SK-N-SH (cell line): ENCODE measurements around the gene CFAP206. TPM values are rescaled to one million over a fixed set of nuclear protein-coding genes. Genes with fewer than 3 reads are reported as not detected.
A peak's percentile ranks its signal among the peaks of the same experiment; 100 is the strongest.

Experiments used
- CTCF ChIA-PET: fragments of 300-600, 350-600 bp; formaldehyde crosslinking; extraction: SDS; loops from one replicate; lab custom pipeline; 2021; lab: Yijun Ruan, JAX
- POLR2A ChIA-PET: fragments of 350-600 bp; sonication (Branson Sonifier 250); formaldehyde crosslinking; extraction: SDS; loops from one replicate; lab custom pipeline; 2020; ENCODE audit warnings: antibody characterized with exemption, inconsistent platforms; lab: Yijun Ruan, JAX
- DNase-seq: peaks from one replicate; pipeline ENCODE4 v3.0.0; 2012
- H2AFZ ChIP-seq: fragments of 200-600 bp; sonication (generic); 2 replicates; pipeline ENCODE4 v1.8.1; 2016; ENCODE audit warnings: antibody characterized with exemption, mild to moderate bottlenecking, low read depth
- H3F3A ChIP-seq: fragments of 200-600 bp; sonication (generic); replicated peaks from 2 replicates; pipeline ENCODE3; 2016; ENCODE audit warnings: antibody characterized with exemption, mild to moderate bottlenecking; ENCODE audit not compliant: insufficient read depth
- H3K27ac ChIP-seq, 2 experiments: fragments of 200-500 bp in 1 of 2; fragments of 200-600 bp in 1 of 2; sonication (Bioruptor generic) in 1 of 2; sonication (generic), shearing (Covaris generic) in 1 of 2; 2 replicates each; pipeline versions ENCODE4 v1.5.1 to v1.6.1; 2014 to 2016; ENCODE audit warnings: low read depth in 2 of 2, inconsistent platforms in 1 of 2, low read length in 1 of 2, mild to moderate bottlenecking in 1 of 2, mixed read lengths in 1 of 2
- H3K27me3 ChIP-seq: fragments of 200-600 bp; sonication (generic), shearing (Covaris generic); 2 replicates; pipeline ENCODE4 v1.6.1; 2016; ENCODE audit warnings: mixed run types; ENCODE audit not compliant: insufficient read depth
- H3K36me3 ChIP-seq, 2 experiments: fragments of 200-500 bp in 1 of 2; fragments of 200-600 bp in 1 of 2; sonication (Bioruptor generic) in 1 of 2; sonication (generic) in 1 of 2; replicated peaks in 1 of 2; 2 replicates each; pipeline versions ENCODE3 to v1.5.1; 2014 to 2016; ENCODE audit warnings: low read length in 1 of 2, mild to moderate bottlenecking in 1 of 2; ENCODE audit not compliant: insufficient read depth in 2 of 2, control insufficient read depth in 1 of 2
- H3K4me1 ChIP-seq, 2 experiments: fragments of 200-500 bp in 1 of 2; fragments of 200-600 bp in 1 of 2; sonication (Bioruptor generic) in 1 of 2; sonication (generic), shearing (Covaris generic) in 1 of 2; 2 replicates each; pipeline versions ENCODE4 v1.5.1 to v1.6.1; 2014 to 2016; ENCODE audit warnings: low read depth in 1 of 2, low read length in 1 of 2, mixed run types in 1 of 2; ENCODE audit not compliant: insufficient read depth in 2 of 2, control insufficient read depth in 1 of 2
- H3K4me2 ChIP-seq: fragments of 200-600 bp; sonication (generic), shearing (Covaris generic); 2 replicates; pipeline ENCODE4 v1.6.1; 2017; ENCODE audit warnings: mixed run types
- H3K4me3 ChIP-seq, 2 experiments: fragments of 200-500 bp in 1 of 2; fragments of 200-600 bp in 1 of 2; sonication (Bioruptor generic) in 1 of 2; sonication (generic), shearing (Covaris generic) in 1 of 2; 2 replicates each; pipeline versions ENCODE4 v1.5.1 to v1.8.1; 2014 to 2016; ENCODE audit warnings: low read depth in 2 of 2, inconsistent platforms in 1 of 2, low read length in 1 of 2, mild to moderate bottlenecking in 1 of 2, mixed read lengths in 1 of 2, moderate library complexity in 1 of 2
- H3K79me2 ChIP-seq: fragments of 200-600 bp; sonication (generic); 2 replicates; pipeline ENCODE4 v1.8.1; 2017; ENCODE audit warnings: mild to moderate bottlenecking; ENCODE audit not compliant: insufficient read depth
- H3K9ac ChIP-seq: fragments of 200-600 bp; sonication (generic); 2 replicates; pipeline ENCODE4 v1.6.1; 2017; ENCODE audit warnings: mixed run types
- H3K9me2 ChIP-seq: fragments of 200-600 bp; sonication (generic); 2 replicates; pipeline ENCODE4 v1.6.1; 2017; ENCODE audit warnings: mixed run types
- H3K9me3 ChIP-seq: fragments of 200-600 bp; sonication (generic); 2 replicates; pipeline ENCODE4 v1.6.1; 2017; ENCODE audit warnings: mixed run types, mild to moderate bottlenecking, moderate library complexity
- H4K20me1 ChIP-seq: fragments of 200-600 bp; sonication (generic); 2 replicates; pipeline ENCODE4 v1.6.1; 2017; ENCODE audit warnings: mild to moderate bottlenecking, mixed run types; ENCODE audit not compliant: insufficient read depth
- CTCF ChIP-seq: fragments of 200-600 bp; sonication (generic); IDR thresholded peaks from 2 replicates; pipeline ENCODE4 v1.6.1; 2017; ENCODE audit warnings: antibody characterized with exemption, mild to moderate bottlenecking, moderate library complexity
- FOSL2 ChIP-seq: IDR thresholded peaks from 2 replicates; pipeline ENCODE4 v1.4.0; 2012; ENCODE audit warnings: low read depth, mild to moderate bottlenecking, moderate library complexity, borderline replicate concordance
- FOXM1 ChIP-seq: IDR thresholded peaks from 2 replicates; pipeline ENCODE4 v1.4.0; 2012; ENCODE audit warnings: low read depth, mild to moderate bottlenecking
- MXI1 ChIP-seq: IDR thresholded peaks from 2 replicates; pipeline ENCODE4 v1.6.1; 2012; ENCODE audit warnings: mild to moderate bottlenecking, low read depth, low read length, improper control_type of control experiment
- NFIC ChIP-seq: IDR thresholded peaks from 2 replicates; pipeline ENCODE4 v1.4.0; 2012; ENCODE audit warnings: borderline replicate concordance
- NRF1 ChIP-seq: IDR thresholded peaks from 2 replicates; pipeline ENCODE4 v1.6.1; 2012; ENCODE audit warnings: low read depth, mild to moderate bottlenecking, low read length
- POLR2AphosphoS5 ChIP-seq: IDR thresholded peaks from 2 replicates; pipeline ENCODE4 v1.6.1; 2012; ENCODE audit warnings: low read depth, low read length
- RAD21 ChIP-seq: IDR thresholded peaks from 2 replicates; pipeline ENCODE4 v1.6.1; 2012; ENCODE audit warnings: mild to moderate bottlenecking, low read length
- REST ChIP-seq: IDR thresholded peaks from 2 replicates; pipeline ENCODE4 v1.6.1; 2012; ENCODE audit warnings: mild to moderate bottlenecking, low read depth, low read length, moderate library complexity
- RFX5 ChIP-seq: IDR thresholded peaks from 2 replicates; pipeline ENCODE4 v1.6.1; 2012; ENCODE audit warnings: mild to moderate bottlenecking, improper control_type of control experiment, low read length
- RXRA ChIP-seq: IDR thresholded peaks from 2 replicates; pipeline ENCODE4 v1.4.0; 2012; ENCODE audit warnings: low read depth, mild to moderate bottlenecking, borderline replicate concordance
- SIN3A ChIP-seq: IDR thresholded peaks from 2 replicates; pipeline ENCODE4 v1.6.1; 2012; ENCODE audit warnings: low read depth, mild to moderate bottlenecking, low read length, moderate library complexity, borderline replicate concordance
- TAF1 ChIP-seq: IDR thresholded peaks from 2 replicates; pipeline ENCODE4 v1.6.1; 2012; ENCODE audit warnings: low read depth, mild to moderate bottlenecking, low read length, moderate library complexity, borderline replicate concordance
- WGBS: methylation state at CpG from one replicate; pipeline ENCODE4 v1.1.6; 2017; ENCODE audit warnings: low lambda C conversion rate; 5-methylcytosine and 5-hydroxymethylcytosine counted together
- polyA plus RNA-seq, 3 experiments: library from polyadenylated mRNA; depleted of rRNA; stranded (reverse); fragments of >200 nt; gene quantifications; 2 replicates each; pipeline ENCODE4 v1.2.3, GENCODE V29; 2012

The CFAP206 gene
- polyA plus RNA-seq, 1 of the 3 experiments (the other 2 are of a cell fraction), result 0.46 TPM

- Histone ChIP-seq H3K9me3 (no peaks in the 10 kb centered on the region), H4K20me1 (no peaks in the 10 kb centered on the region), H2AFZ (no peak overlapping the region), H3K27me3 (no peaks in the 10 kb centered on the region), H3K27ac (no peak overlapping the region)
- no peak for TF ChIP-seq FOSL2
- TF ChIP-seq RXRA, result no peak
- TF ChIP-seq, all 33 proteins: peak for 0
- no peaks in the 10 kb centered on the region for H3K79me2 ChIP-seq
- DNase-seq, result no peak
- WGBS, result 64% methylated on average over 3 of the region's 3 CpGs
- H3K4me3 ChIP-seq, result no peak overlapping the region
- no peaks in the 10 kb centered on the region for H3K9me2 ChIP-seq
- H3K4me1 ChIP-seq, result no peaks in the 10 kb centered on the region
- CTCF ChIA-PET, result interaction anchor here (1.3 kb wide), 1 partner anchor 10 kb away, joined by 3 read pairs; no protein-coding TSS in a partner anchor
- no peak overlapping the region for H3K9ac ChIP-seq
- H3K4me2 ChIP-seq, result no peak overlapping the region
- no peaks in the 10 kb centered on the region for H3F3A ChIP-seq
- POLR2A ChIA-PET, result no interaction called here
- H3K36me3 ChIP-seq, result no peaks in the 10 kb centered on the region
Measured at GRCh38 chr6:87430499-87430898, 22.7 kb downstream of the CFAP206 start.

- no peak overlapping the region for H2AFZ ChIP-seq
- H3K36me3 ChIP-seq, result no peaks in the 10 kb centered on the region
- no peaks in the 10 kb centered on the region for H3K9me2 ChIP-seq
- no peak overlapping the region for H3K9ac ChIP-seq
- H4K20me1 ChIP-seq, result no peaks in the 10 kb centered on the region
- H3K4me3 ChIP-seq, result no peak overlapping the region
- POLR2A ChIA-PET, result no interaction called here
- WGBS, result 56% methylated on average over 4 of the region's 5 CpGs
- no peak overlapping the region for H3K27ac ChIP-seq
- CTCF ChIA-PET, result interaction anchor here (1.3 kb wide), 1 partner anchor 11 kb away, joined by 3 read pairs; no protein-coding TSS in a partner anchor
- no peaks in the 10 kb centered on the region for H3K27me3 ChIP-seq
- no peaks in the 10 kb centered on the region for H3K79me2 ChIP-seq
- no peaks in the 10 kb centered on the region for H3K9me3 ChIP-seq
- H3K4me1 ChIP-seq, result no peaks in the 10 kb centered on the region
- no peaks in the 10 kb centered on the region for H3F3A ChIP-seq
- no peak overlapping the region for H3K4me2 ChIP-seq
- no peak for DNase-seq
- TF ChIP-seq RFX5, result no peak
- no peak for TF ChIP-seq TAF1
- no peak for TF ChIP-seq NRF1
- no peak for TF ChIP-seq MXI1
- no peak for TF ChIP-seq SIN3A
- TF ChIP-seq CTCF, result no peak
- TF ChIP-seq RAD21, result no peak
- TF ChIP-seq FOXM1, result no peak
- no peak for TF ChIP-seq POLR2AphosphoS5
Measured at GRCh38 chr6:87431263-87431662, 23.5 kb downstream of the CFAP206 start.

- CTCF ChIA-PET, result interaction anchor here (0.5 kb wide), 1 partner anchor 36 kb away, joined by 3 read pairs; the partner anchor contains the start of gene SLC35A1
- DNase-seq, result no peak
- H3K27me3 ChIP-seq, result no peaks in the 10 kb centered on the region
- H3K36me3 ChIP-seq, result no peaks in the 10 kb centered on the region
- no peak overlapping the region for H2AFZ ChIP-seq
- TF ChIP-seq REST, result peak; percentile 98
- no peak for TF ChIP-seq NFIC
- no peaks in the 10 kb centered on the region for H3K79me2 ChIP-seq
- no peaks in the 10 kb centered on the region for H3F3A ChIP-seq
- no peaks in the 10 kb centered on the region for H3K9me2 ChIP-seq
- H3K4me2 ChIP-seq, result no peak overlapping the region
- no peak overlapping the region for H3K27ac ChIP-seq
- 60% methylated on average over 4 of the region's 4 CpGs for WGBS
- no peak overlapping the region for H3K4me3 ChIP-seq
- H4K20me1 ChIP-seq, result no peaks in the 10 kb centered on the region
- H3K4me1 ChIP-seq, result no peaks in the 10 kb centered on the region
- POLR2A ChIA-PET, result no interaction called here
- H3K9me3 ChIP-seq, result no peaks in the 10 kb centered on the region
- H3K9ac ChIP-seq, result no peak overlapping the region
Measured at GRCh38 chr6:87436435-87436834, 28.7 kb downstream of the CFAP206 start.
